Thyroid gland (tissue), 4 donors: Measurements from ENCODE around the gene SH3TC1.

Experiments
- POLR2A ChIP-seq, 2 donors: fragments of 450-650 bp; IDR thresholded peaks; one replicate each; pipeline ENCODE4 v1.6.1; 2017; ENCODE audit warnings: antibody characterized with exemption in 2 of 2, mild to moderate bottlenecking in 2 of 2, moderate library complexity in 1 of 2
- TF ChIP-seq, protein P1 (sequence below), 6 experiments: fragments of 200-600 bp in 3 of 6; fragments of 450-650 bp in 3 of 6; sonication (generic) in 3 of 6; IDR thresholded peaks; one replicate each; pipeline ENCODE4 v1.5.1; 2016 to 2019; ENCODE audit warnings: antibody characterized with exemption in 6 of 6, mild to moderate bottlenecking in 2 of 6, inconsistent platforms in 1 of 6, moderate library complexity in 1 of 6

DNA sequence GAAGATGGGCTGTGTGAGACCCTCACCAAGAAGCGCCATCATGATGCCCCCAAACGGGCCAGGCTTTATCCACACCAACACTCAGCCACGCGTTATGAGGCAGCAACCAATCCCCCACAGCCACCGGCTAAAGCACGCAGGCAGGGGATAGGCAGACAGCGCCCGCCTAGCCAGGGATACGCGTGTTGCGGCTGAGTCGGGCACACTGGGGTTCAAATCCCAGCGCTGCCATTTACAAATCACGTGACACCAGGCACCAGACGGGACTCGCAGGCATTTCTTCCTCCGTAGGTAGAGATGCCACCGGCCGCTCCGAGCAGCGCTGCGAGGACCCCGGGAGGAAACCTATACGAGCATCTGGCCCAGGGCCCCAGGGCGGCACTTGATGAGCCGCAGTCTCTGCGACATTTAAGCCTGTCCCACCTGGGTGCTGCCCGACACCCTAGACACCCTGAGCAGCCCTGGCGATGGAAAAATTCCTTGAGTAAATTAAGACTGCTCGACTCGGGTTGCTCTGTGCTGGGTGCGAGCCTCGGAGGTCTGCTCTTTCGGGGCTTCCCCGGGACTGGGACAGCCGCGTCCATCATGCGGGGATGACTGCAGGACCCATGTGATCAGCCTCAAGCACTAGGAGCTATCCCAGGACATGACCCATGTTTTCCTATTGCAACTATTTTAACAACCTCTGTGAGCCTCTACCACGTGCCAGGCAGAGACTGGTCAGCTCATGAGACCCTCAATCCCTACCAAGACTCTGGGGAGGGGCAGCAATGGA lies 46.8 kb upstream of the SH3TC1 start:
- TF ChIP-seq, protein P1, sequence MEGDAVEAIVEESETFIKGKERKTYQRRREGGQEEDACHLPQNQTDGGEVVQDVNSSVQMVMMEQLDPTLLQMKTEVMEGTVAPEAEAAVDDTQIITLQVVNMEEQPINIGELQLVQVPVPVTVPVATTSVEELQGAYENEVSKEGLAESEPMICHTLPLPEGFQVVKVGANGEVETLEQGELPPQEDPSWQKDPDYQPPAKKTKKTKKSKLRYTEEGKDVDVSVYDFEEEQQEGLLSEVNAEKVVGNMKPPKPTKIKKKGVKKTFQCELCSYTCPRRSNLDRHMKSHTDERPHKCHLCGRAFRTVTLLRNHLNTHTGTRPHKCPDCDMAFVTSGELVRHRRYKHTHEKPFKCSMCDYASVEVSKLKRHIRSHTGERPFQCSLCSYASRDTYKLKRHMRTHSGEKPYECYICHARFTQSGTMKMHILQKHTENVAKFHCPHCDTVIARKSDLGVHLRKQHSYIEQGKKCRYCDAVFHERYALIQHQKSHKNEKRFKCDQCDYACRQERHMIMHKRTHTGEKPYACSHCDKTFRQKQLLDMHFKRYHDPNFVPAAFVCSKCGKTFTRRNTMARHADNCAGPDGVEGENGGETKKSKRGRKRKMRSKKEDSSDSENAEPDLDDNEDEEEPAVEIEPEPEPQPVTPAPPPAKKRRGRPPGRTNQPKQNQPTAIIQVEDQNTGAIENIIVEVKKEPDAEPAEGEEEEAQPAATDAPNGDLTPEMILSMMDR (IDR thresholded peaks at IDR 0.05) = no peak
- TF ChIP-seq POLR2A (IDR thresholded peaks at IDR 0.05) = no peak
